GM12875 (cell line): ENCODE data around the gene HM13.
"Not testable (repeated sequence)": the region's sequence is repeated elsewhere in the genome, so short reads cannot be mapped to it uniquely, and the experiment has no call there.

Source experiments
- H3K4me3 ChIP-seq: one replicate; pipeline ENCODE4 v1.5.1; 2011; ENCODE audit warnings: low read depth, low read length, control low read depth
- TF ChIP-seq, protein P1 (sequence below): IDR thresholded peaks from 2 replicates; pipeline ENCODE4 v1.5.1; 2011; ENCODE audit warnings: low read depth, mild to moderate bottlenecking, control low read depth, inconsistent platforms, low read length, moderate library complexity, borderline replicate concordance; ENCODE audit not compliant: insufficient read depth

Gene HM13

DNA sequence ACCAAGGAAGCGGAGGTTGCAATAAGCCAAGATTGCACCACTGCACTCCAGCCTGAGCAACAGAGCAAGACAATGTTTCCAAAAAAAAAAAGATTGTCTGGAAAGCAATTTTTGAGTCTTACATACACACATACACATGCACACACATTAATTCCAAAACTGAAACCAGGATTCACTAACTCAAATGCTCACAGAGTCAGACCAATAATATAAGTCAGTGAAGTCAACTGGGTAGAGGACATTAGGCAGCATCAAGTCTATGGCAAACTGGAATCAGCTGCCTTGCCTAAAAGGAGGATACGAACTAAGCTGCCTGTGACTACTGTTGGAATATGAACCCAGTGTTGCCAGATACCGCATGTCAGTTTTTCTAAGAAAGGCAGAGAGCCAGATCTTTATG lies 23.5 kb upstream of the HM13 start:
- TF ChIP-seq, protein P1, sequence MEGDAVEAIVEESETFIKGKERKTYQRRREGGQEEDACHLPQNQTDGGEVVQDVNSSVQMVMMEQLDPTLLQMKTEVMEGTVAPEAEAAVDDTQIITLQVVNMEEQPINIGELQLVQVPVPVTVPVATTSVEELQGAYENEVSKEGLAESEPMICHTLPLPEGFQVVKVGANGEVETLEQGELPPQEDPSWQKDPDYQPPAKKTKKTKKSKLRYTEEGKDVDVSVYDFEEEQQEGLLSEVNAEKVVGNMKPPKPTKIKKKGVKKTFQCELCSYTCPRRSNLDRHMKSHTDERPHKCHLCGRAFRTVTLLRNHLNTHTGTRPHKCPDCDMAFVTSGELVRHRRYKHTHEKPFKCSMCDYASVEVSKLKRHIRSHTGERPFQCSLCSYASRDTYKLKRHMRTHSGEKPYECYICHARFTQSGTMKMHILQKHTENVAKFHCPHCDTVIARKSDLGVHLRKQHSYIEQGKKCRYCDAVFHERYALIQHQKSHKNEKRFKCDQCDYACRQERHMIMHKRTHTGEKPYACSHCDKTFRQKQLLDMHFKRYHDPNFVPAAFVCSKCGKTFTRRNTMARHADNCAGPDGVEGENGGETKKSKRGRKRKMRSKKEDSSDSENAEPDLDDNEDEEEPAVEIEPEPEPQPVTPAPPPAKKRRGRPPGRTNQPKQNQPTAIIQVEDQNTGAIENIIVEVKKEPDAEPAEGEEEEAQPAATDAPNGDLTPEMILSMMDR = no peak
- H3K4me3 ChIP-seq = no peak overlapping the region

DNA sequence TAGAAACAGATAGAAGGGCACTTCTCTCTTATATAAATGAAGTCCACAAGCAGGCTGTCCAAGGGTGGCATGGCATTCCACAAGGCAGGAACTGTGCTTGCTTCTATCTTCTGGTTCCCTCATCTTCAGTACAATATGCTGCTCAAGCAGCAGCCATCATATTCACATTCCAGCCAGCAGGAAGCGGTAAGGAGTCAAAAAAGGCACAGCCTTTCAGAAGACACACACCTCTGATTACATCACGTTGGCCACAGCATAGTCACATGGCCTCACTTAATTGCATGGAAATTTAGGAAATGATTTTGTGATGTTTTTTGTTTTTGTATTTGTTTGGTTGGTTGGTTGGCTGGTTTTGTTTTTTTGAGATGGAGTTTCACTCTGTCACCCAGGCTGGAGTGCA lies 20.1 kb upstream of the HM13 start:
- TF ChIP-seq, protein P1 = 0 out of 2 replicates have a peak, but pooled peaks have one; percentile 14
- no peak overlapping the region for H3K4me3 ChIP-seq

DNA sequence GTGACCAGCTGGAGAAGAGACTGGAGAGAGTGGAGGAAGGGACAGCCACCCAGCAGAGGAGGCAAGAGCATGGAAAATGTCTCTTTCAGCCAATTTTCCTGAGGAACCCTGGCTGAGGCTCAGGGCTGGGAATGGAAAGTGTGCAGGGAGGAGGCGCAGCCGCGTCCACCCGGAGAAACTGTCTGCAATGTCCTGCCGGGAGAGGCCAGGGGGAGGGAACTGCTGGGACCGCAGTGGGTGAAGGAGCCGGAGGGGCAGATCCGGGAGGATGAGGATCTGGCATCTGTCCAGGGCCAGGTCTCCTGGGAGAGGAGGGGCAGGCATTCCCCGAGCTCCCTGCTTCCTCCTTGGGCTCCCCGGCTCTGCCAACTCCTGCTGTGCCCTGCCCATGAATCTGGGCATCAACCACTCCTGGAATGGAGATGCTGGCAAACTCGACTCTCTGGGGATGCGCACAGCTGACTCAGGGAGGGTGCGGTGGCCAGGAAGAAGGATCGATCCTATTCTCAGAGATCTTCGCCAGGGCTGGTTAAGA lies 17.4 kb upstream of the HM13 start:
- TF ChIP-seq, protein P1 = no peak
- no peak overlapping the region for H3K4me3 ChIP-seq

DNA sequence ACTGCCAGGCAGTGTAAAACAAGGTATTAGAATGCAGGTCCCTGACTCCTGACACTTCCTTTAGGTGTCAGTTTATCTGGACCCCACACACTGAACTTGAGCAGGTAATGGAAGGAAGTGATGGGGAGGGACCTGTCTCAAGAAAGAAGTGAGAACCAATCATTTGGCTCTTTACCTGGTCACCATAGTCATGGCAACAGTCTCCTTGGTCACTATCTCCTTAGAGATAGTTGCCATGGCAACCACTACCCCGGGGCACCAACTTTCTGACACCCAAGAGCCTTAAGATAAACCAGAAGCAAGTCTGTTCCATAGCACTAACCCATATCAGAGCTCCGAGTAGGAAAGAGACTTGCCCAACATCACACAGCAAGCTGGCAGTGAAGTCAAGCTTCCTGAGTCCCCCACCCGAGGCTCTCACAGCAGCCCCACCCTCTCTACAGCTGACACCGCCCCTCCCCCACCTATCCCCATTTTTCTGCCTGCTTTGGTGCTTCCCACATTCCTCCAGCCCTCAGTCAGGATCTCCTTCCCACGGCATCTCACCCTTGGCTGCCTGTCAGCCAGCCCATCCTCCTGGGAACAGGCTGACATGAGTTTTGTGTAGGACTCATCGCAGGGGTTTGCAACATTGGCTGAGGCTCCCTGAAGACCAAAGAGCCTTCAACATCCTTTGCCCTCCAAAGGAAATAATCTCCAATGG lies 16.3 kb upstream of the HM13 start:
- TF ChIP-seq, protein P1 = no peak
- H3K4me3 ChIP-seq = no peak overlapping the region

DNA sequence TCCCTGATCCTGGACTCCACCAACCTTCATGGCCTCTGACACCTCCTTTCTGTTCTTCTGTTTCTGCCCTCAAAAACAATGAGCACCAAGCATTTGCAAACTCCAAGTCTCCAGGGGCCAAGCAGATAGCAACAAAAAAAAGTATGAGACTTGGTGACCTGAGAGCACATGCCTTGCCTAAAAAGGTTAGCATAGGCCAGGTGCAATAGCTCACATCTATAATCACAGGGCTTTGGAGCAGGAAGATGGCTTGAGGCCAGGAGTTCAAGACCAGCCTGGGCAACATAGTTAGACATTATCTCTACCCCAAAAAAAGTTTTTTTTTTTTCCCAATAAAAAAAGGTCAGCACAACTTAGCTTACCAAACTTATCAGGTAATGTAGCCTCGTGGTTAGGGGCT lies 13.7 kb upstream of the HM13 start:
- no peak overlapping the region for H3K4me3 ChIP-seq
- TF ChIP-seq, protein P1 = no peak

DNA sequence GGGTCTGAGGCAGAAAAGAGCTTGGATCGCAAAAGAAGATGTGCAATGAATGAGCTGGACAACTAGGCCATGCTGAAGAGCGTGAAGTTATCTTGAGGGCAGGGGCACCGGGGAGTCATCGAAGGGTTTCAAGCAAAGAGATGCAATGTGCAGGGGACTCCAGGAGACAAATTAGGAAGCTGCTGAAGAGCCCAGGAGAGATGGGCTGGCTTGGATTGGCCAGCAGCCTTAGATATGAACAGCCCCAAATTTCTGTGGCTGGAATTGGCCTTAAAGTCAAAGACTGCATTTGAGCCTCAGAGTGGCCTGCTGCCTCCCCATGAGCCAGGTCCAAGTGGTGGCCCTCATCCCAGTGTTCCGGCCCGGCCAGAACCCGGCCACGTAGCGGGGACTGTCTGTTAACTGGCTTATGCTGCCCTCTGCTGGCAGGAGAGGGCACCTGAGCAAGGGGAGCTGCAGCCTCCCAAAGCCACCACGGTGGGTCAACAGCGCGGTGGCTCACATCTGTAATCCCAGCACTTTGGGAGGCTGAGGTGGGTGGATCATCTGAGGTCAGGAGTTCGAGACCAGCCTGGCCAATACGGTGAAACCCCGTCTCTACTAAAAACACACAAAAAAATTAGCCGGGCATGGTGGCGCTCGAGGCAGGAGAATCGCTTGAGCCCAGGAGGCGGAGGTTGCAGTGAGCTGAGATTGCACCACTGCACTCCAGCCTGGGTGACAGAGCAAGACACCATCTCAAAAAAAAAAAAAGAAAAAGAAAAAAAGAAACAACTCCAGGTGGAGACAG lies 11.2 kb upstream of the HM13 start:
- not testable (repeated sequence) for H3K4me3 ChIP-seq
- TF ChIP-seq, protein P1 = peak; percentile 86

DNA sequence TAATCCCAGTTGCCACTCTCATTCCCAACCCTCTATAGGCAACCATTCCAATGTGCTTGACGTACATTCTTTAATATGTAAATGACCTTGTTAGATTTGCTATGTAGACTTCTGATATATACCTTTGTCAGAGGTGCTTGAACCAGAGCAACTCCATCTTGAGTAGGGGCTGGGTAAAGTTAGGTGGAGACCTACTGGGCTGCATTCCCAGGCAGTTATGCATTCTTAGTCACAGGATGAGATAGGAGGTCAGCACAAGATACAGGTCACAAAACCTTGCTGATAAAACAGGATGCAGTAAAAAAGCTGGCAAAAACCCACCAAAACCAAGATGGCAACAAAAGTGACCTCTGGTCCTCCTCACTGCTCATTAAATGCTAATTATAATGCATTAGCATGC lies 8.3 kb upstream of the HM13 start:
- no peak overlapping the region for H3K4me3 ChIP-seq
- TF ChIP-seq, protein P1 = no peak
